HG03460 (cell line): Measurements from ENCODE around the gene ALB.

Source experiments
- ATAC-seq: cut with Tn5 transposase; IDR thresholded peaks from one replicate; pipeline ENCODE4 v1.9.1; 2021; ENCODE audit not compliant: unreplicated experiment

The ALB gene

DNA sequence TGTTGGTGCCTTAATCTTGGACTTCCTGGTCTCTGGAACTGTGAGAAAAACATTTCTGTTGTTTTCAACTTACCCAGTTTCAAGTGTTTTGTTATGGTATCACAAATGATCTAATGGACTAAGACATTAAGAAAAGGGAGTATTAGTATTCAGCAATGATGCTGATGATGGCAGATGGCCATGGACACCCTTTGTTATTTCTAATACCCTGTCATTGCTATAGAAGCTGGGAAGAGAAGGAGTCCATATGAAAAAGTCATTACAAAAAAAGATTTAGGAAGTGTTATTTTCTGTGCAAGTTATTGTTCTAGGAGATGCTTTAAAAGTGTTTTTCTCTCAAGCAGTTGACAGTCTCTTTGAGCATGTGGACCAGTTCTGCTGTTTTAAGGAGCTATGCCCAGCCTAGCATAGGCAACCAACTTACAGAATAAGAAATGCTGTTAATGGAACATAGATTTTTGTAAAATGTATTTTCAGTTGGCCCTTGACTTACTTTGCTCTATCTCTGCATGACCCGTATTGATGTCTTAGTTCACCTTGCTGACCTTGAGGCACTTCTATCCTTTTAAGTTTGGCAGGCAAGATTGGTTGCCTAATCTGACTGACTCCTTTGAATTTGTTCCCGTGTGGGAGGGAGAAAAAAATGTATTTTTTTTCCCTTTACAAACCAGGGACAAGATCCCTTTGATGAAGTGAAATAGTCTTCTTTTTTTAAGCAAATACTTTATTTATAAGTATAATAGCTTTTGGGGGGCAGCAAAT, 25.9 kb downstream of the ALB start:
- no peak for ATAC-seq

DNA sequence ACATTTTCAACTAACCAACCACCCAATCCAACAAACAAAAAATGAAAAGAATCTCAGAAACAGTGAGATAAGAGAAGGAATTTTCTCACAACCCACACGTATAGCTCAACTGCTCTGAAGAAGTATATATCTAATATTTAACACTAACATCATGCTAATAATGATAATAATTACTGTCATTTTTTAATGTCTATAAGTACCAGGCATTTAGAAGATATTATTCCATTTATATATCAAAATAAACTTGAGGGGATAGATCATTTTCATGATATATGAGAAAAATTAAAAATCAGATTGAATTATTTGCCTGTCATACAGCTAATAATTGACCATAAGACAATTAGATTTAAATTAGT, 27.7 kb downstream of the ALB start:
- ATAC-seq = no peak

DNA sequence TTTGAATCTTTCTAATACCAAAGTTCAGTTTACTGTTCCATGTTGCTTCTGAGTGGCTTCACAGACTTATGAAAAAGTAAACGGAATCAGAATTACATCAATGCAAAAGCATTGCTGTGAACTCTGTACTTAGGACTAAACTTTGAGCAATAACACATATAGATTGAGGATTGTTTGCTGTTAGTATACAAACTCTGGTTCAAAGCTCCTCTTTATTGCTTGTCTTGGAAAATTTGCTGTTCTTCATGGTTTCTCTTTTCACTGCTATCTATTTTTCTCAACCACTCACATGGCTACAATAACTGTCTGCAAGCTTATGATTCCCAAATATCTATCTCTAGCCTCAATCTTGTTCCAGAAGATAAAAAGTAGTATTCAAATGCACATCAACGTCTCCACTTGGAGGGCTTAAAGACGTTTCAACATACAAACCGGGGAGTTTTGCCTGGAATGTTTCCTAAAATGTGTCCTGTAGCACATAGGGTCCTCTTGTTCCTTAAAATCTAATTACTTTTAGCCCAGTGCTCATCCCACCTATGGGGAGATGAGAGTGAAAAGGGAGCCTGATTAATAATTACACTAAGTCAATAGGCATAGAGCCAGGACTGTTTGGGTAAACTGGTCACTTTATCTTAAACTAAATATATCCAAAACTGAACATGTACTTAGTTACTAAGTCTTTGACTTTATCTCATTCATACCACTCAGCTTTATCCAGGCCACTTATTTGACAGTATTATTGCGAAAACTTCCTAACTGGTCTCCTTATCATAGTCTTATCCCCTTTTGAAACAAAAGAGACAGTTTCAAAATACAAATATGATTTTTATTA, 28.3 kb downstream of the ALB start:
- ATAC-seq = no peak

DNA sequence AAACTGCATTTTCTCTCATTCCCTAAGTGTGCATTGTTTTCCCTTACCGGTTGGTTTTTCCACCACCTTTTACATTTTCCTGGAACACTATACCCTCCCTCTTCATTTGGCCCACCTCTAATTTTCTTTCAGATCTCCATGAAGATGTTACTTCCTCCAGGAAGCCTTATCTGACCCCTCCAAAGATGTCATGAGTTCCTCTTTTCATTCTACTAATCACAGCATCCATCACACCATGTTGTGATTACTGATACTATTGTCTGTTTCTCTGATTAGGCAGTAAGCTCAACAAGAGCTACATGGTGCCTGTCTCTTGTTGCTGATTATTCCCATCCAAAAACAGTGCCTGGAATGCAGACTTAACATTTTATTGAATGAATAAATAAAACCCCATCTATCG, 29.1 kb downstream of the ALB start:
- no peak for ATAC-seq

DNA sequence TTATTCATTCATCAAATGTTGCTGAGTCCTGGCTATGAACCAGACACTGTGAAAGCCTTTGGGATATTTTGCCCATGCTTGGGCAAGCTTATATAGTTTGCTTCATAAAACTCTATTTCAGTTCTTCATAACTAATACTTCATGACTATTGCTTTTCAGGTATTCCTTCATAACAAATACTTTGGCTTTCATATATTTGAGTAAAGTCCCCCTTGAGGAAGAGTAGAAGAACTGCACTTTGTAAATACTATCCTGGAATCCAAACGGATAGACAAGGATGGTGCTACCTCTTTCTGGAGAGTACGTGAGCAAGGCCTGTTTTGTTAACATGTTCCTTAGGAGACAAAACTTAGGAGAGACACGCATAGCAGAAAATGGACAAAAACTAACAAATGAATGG, 30.2 kb downstream of the ALB start:
- peak; percentile 57 for ATAC-seq

DNA sequence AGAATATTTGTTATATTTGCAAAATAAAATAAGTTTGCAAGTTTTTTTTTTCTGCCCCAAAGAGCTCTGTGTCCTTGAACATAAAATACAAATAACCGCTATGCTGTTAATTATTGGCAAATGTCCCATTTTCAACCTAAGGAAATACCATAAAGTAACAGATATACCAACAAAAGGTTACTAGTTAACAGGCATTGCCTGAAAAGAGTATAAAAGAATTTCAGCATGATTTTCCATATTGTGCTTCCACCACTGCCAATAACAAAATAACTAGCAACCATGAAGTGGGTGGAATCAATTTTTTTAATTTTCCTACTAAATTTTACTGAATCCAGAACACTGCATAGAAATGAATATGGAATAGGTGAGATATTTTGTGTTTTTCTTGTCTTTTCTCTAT, 31.9 kb downstream of the ALB start, which contains the start of gene AFP:
AFP (plus strand) TSS at position 238 of the 400 bp plus-strand sequence; CDS start at position 280, 42 bp downstream.
- ATAC-seq = no peak

DNA sequence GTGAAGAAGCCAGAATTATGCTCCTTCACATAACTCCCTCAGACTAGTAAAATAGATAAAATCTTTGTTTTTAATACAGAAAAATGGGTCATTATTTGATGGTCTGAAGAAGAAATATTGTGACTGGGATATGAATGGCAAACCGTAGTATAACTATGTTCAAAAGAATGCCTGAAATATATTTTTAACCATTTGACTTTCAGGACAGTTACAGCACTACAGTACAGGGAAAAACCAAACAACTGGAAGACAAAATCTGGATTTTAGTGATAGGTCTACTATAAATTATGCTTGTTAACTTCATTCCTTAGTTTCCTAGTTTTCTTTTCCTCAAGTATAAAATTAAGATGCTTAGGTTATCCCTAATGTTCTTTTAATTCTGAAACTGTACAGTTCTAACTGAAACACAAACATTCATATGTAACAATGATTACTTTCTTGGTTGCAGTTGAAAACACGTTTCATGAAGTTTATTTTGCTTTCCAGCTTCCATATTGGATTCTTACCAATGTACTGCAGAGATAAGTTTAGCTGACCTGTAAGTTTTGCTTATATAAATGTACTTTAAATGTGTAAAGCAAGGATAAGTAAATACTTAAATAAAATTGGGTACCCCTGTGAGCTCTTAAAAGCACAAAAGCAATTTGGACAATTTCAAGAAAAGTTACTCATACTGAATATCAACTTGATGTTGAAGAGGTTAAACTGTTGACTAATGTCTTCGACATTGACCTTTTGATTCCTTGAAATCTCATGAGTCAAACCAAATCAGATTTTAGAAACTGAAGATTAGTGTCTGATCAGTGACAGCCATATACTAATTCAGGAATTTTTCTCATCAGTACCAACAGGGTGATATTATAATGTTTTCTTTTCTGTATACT, 32.8 kb downstream of the ALB start:
- no peak for ATAC-seq

DNA sequence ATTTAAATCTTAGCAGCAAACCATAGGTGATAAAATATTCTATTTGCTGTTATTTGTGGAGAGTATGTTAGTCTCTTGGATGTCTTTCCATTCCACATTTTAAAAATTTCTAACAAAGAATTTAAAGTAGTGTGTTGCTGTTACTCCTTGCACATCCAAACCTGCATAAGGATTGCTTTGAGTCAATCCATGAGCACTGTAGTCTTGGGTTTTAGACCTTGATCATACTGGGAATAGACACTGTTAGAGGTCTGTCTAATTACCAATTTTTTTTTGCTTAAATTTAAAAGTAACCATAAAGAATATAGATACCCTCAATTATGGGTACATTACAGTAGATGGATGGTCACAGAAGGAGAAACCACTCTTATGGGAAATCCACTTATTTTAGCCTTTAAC, 33.5 kb downstream of the ALB start:
- ATAC-seq = no peak

DNA sequence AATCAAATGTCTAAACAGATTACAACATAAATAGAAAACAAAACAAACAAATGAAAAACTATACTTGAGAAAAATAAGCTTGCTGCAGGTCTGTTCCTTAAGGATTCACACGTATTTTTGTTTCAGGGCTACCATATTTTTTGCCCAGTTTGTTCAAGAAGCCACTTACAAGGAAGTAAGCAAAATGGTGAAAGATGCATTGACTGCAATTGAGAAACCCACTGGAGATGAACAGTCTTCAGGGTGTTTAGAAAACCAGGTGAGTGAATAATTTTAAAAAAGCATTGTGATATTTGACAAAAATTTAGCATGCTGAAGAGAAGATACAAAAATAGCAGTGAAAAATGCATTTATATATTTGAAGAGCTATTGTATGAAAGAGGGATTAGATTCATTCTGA, 34.0 kb downstream of the ALB start:
- no peak for ATAC-seq

DNA sequence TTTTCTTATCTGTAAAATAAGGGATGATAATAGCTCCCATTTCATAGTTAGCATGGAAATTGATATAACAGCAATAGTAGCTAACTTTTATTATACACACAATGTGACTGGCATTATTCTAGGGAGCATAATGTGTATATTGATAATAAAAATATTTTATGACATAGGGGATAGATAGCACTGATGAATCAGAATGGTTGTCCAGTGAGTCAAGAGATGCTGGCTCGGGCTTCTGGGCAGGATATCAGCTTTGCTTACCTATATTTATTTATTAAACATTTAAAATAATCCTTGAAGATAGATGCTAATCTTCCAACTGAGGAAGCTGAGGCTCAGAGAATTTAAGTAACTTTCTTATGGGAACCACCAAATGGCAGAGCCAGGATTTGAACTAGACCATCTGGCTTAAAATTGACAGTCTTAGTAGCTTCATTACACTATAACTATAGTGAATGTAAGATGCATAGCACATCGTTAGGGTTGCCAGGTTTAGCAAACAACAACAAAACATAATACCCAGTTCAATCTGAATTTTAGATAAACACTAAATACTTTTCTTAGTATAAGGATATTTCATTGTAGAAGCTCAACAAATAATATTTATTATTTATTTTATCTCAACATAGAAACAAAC, 34.6 kb downstream of the ALB start:
- no peak for ATAC-seq

DNA sequence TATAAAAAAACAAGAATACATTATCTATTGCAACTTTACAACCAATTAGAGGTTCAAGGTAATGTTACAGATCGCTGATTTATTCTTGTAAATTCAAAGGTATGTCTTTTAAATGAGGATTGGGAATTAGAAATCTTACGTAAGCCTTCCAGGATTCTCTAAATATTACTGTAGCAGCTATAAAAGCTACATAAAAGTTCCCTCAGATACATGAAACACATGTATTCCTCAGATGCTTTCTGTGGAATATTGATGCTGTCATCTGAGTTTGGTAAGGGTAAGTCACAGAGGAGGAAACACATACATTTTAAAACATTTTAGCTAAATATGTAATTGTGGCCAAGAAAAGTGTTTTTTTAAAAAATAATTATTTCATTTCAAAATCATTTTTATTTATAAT, 35.4 kb downstream of the ALB start:
- no peak for ATAC-seq

DNA sequence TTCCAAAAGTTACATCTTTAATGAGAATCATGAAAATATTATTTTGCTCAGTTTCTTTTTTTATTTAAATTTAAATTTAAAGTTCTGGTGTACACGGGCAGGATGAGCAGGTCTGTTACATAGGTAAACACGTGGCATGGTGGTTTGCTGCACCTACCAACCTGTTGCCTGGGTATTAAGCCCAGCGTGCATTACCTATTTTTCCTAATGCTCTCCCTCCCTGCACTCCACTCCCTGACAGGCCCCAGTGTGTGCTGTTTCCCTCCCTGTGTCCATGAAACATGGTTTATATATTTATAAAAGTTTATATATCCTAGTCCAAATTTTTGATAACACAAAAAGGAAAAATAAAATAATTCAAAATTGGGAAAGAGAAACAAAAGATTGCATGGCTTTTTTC, 35.9 kb downstream of the ALB start:
- no peak for ATAC-seq

DNA sequence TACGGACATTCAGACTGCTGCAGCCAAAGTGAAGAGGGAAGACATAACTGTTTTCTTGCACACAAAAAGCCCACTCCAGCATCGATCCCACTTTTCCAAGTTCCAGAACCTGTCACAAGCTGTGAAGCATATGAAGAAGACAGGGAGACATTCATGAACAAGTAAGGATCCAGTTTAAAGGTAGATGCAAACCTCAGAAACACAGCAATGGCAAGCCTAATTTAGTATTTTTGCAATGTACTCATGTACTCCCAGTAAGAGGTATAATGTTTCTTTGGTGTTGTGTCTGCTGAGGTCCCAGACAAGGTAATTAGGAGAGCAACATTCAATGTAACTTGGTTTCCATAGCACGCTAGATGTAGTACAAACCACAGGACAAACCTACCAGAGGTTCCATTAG, 36.6 kb downstream of the ALB start:
- no peak for ATAC-seq

DNA sequence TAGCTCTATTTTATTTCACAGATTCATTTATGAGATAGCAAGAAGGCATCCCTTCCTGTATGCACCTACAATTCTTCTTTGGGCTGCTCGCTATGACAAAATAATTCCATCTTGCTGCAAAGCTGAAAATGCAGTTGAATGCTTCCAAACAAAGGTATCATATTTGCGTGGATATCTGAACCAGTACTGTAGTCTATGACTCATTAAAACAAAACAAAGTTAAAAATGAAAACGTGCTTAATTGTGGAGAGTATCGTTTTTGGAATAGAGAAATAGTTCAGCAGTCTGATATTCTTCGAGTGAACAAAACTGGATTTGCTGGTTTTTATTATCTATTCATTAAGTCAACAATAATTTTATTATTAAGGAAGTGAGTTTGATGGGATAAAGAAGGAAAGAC, 38.2 kb downstream of the ALB start:
- ATAC-seq = no peak

DNA sequence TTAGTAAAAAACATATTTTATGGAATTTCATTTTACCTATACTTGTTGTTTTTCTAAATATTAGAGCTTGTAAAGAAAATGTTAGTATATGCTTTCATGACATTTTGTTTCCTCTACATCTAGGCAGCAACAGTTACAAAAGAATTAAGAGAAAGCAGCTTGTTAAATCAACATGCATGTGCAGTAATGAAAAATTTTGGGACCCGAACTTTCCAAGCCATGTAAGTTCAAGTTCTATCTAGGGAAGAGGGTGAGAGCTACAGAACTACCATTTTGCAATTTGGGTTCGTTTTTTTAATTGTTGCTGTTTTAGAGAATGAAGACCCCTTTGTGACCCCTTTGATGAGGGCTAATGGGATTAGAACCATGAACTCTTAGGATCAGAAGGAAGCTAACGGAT, 39.1 kb downstream of the ALB start:
- ATAC-seq = no peak

DNA sequence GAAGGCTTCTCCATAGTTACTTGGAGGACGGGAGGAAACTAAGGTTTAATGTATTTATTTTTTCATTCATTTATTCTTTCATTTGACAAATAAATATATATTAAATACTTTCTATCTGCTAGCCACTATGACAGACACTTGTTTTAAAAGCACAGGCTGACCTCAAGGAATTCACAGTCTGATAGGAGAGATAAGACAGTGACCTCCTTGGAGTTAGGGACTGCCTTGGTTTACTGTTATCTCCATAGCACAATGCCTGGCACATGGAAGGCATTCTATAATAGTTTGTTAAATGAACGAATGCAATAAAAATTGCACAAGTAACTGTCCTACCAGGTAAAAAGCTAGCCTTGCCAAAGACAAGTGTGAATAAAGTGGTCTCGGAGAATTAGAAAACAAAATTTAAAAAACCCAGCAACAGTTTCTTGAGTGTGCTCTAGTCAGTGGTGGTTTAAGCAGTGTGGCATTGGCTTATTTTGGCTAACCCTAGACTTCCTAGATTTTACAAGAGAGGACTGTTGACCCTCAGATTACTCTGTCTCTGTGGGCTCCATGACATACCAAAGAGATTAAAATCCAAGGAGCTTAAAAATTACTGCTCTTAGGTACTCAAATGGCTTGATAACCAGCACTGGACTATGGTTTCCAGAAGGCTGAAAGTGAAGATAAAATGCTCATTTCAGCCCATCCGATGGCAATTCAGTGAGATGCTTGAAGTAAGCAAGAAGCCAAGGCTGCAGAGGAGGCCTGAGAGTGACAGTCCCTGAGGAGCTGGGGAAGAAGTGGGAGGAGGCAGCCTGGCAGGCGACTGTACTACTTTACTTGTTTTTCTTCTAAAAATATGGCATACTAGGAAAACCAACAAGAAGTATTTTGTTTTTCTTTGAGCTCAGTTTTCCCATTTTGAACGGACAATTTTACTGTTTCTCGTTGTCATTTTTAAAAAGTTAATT, 41.6 kb downstream of the ALB start:
- ATAC-seq = no peak

DNA sequence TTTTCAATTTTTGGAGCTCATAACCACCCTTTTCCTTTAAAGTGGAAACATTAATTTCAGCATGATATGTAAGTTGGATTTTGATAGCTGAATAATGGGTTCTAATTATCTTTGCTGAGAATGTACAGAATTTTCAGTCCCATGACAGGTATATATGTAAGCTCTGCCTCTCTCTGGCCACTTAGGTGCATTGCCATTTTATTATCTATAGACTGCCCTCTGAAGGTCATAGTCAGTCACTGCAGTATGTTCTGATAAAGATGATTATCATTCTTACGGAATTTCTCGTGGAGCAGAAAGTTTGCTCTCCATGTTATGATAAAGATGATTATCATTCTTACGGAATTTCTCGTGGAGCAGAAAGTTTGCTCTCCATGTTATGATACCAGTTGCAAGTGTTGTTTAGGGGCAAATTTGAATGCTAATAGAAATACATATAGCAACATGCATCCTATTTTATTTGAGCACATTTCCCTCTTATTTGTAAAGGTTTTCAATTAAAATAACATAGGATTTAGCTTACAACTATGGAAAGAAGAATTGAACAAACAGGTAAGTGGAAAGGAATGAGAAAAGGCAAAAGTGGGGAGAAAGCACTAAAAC, 42.4 kb downstream of the ALB start:
- ATAC-seq = peak; percentile 98

DNA sequence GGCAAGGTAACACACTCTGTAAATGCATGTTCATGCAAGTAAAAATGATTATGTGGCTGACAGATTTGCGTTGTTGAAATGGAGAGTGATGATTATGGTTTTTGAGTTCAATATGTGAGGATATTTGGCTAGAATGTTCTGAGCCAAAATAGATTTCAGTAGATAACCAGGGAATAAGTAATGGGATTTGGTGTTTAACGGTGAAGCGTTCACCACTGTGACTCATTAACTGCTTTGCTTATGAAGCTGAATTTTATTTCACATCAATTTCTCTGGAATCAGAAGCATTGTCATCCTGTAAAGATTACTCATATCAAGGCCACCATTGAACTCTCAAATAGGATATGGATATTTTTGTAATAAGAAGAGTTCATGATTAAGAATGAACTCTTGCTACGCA, 43.6 kb downstream of the ALB start:
- no peak for ATAC-seq

DNA sequence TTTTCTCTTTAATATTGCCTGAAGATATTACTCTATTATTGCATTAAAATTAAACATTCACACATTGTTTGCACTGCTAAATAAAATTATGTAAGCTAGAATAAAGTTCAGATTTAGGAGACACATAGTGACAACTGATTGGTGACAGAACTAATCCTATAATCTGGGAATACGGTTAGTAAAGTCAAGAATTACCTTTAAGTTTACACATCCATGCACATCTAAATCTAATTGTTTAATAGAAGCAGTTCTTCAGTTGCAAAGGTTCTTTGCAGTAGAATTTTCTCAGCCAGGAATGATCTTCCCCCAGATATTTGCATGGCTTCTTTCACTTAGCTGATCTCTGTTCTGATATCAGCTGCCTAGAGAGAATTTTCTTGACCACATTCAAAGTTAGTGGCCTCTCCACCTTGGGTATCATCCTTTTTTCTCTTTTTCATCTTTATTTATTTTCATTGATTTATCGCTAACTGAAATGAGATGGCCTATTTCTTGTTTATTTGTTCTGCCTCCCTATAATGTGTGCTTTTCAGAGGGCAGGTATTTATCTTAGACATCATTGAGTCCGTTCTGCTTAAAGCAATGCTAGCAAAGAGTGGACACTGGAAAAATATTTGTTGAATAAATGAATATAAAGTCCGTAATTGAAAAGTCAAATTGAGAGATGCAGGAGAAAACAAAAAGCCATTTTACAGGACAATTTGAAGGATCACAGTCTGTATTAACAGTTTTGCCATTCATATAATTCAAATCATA, 44.5 kb downstream of the ALB start:
- ATAC-seq = no peak
